ENCODE data around the gene SPDEF. TPM values are rescaled to one million over a fixed set of nuclear protein-coding genes. Genes with fewer than 3 reads are reported as not detected.

The SPDEF gene
- total and polyA plus RNA-seq, 10 of the 15 experiments (the other 5 are each of a cell fraction or from before 2014, with no cell fraction given), result not detected

GRCh38 chr6:34521463-34522285, 34.5 kb downstream of the SPDEF start:
- WGBS (ENCODE audit: insufficient coverage, insufficient replicate concordance, low lambda C conversion rate, missing lambda C conversion rate), result 59% methylated on average over 28 of the region's 28 CpGs

More at GRCh38 chr6:34521463-34522285, 34.5 kb downstream of the SPDEF start:
- RAD21 ChIA-PET (ENCODE audit: unreplicated experiment), result no interaction called here
- Histone ChIP-seq H3K4me3 (no peak overlapping the region), H2AFZ (ENCODE audit: control insufficient read depth, low read depth, low read length) (no peak overlapping the region), H3K79me2 (ENCODE audit: control insufficient read depth, insufficient read depth, low read length) (no peaks in the 10 kb centered on the region), H3K27me3 (replicated peaks in 1 of 2; ENCODE audit: control insufficient read depth in 2 of 2, insufficient read depth in 2 of 2, low read length in 1 of 2) (no peaks in the 10 kb centered on the region; a peak in 1 of 4 replicates), H3K27ac (ENCODE audit: control insufficient read depth, insufficient read depth) (no peak overlapping the region), H3K9ac (ENCODE audit: control insufficient read depth, insufficient read depth, low read length) (no peak overlapping the region), H3K9me3 (replicated peaks; ENCODE audit: control insufficient read depth, insufficient read depth, low read length) (no peaks in the 10 kb centered on the region), H3K36me3 (ENCODE audit: control insufficient read depth in 2 of 2, insufficient read depth in 2 of 2, low read length in 1 of 2) (no peaks in the 10 kb centered on the region), H4K20me1 (ENCODE audit: control insufficient read depth, insufficient read depth) (no peaks in the 10 kb centered on the region), H3K4me2 (ENCODE audit: control insufficient read depth, insufficient read depth) (no peak overlapping the region), H3K4me1 (ENCODE audit: control insufficient read depth, insufficient read depth, low read length) (no peaks in the 10 kb centered on the region)
- FAIRE-seq (no peak), DNase-seq (ENCODE audit: low read depth, low spot score) (no peak), ATAC-seq (no peak)
- no peak for TF ChIP-seq REST (IDR thresholded peaks at IDR 0.05; ENCODE audit: low read depth, low read length)
- peak; percentile 34; the same call in 1 of the 2 replicates for TF ChIP-seq SPI1 (IDR thresholded peaks at IDR 0.05; ENCODE audit: borderline replicate concordance, insufficient read depth, low read depth, low read length)
- no TSS peak for BruUV-seq (replicated peaks)
- in situ Hi-C loops (cut with MboI), result no loop called here
- POLR2A ChIA-PET, result no interaction called here
- SMC1A ChIA-PET (ENCODE audit: uncharacterized antibody, unreplicated experiment), result no interaction called here
- CTCF ChIA-PET, result interaction anchor here (1.7 kb wide), 1 partner anchor 62 kb away, joined by 5 read pairs; no protein-coding TSS in a partner anchor
- intact Hi-C loops (cut with micrococcal nuclease; ENCODE audit: unreplicated experiment), result no loop called here

Data from GM12878 (cell line).